GM18507 (cell line): Measurements from ENCODE around the gene GPR4.
A peak's percentile ranks its signal among the peaks of the same experiment; 100 is the strongest.

Experiments used
- DNase-seq: peaks from one replicate; pipeline ENCODE4 v3.0.0; 2011; ENCODE audit warnings: low read depth; ENCODE audit not compliant: insufficient read length; ENCODE audit errors: extremely low spot score
- FAIRE-seq: peaks from 2 replicates; lab custom pipeline; 2011; peaks lifted over from hg19 to GRCh38; lab: Jason Lieb, UNC

Gene GPR4

GRCh38 chr19:45560686-45561085, 41.3 kb downstream of the GPR4 start:
- DNase-seq, result no peak
- no peak for FAIRE-seq

- DNase-seq, result no peak
- no peak for FAIRE-seq
Observed at GRCh38 chr19:45560038-45560437, 42.0 kb downstream of the GPR4 start.

DNA sequence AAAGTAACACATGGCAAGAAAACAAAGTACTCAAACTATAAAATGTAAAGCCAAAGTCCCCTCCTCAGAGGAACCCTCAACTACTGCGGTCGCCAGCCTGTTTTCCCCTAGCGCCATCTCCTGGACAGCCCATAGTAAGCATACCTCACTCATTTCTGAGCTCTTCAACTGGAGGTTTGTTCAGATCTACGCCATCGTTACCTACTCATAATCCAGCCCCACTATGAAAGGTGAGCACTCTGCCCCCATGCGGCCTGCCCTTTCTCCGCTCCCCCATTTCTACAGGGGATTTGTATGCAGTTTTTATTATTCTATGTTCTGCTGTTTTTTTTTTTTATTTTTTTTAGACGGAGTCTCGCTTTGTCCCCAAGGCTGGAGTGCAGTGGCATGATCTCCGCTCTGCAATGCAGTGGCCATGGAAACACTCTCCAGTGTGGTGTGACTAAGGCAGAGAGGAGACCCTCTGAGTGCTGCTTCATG, 43.6 kb downstream of the GPR4 start:
- DNase-seq (peak; percentile 54), FAIRE-seq (peak; percentile 91)

DNA sequence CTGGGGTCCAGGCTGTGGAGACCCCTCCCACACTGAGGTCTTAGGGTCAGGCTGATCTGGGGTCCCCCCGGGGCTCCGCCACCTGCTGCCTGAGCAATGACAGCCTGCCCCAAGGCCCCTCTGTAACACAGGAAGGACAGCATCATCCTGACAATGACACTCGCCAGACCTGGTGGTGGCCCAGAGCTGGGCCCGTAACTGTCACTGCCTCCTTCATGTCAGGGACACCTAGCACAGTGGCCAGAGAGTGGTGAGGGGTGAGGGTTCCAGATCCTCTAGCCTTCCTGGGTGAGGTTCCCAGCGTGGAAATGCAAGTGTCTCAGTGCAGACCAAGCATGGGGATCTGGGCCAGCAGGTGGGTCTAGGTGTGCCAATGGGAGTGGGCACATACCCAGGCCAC, 45.2 kb downstream of the GPR4 start:
- FAIRE-seq (no peak), DNase-seq (no peak)

DNA sequence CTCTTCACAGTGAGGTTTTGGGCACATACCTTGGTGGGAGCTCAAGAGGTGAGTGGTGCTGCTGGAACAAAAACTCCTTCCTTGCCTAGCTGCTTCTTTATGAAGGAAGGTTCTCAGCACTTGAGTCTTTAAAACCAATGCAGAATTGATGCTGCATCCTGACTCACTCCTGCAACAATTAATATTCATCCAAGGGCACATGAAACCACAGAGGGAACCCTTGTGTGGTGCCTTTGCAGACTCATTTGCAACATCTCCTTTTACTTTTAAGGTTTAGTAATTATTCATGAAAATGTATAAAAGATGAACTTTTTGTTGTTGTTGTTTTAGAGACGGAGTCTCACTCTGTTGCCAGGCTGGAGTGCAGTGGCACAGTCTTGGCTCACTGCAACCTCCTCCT, 47.5 kb downstream of the GPR4 start:
- FAIRE-seq (no peak), DNase-seq (no peak)

DNA sequence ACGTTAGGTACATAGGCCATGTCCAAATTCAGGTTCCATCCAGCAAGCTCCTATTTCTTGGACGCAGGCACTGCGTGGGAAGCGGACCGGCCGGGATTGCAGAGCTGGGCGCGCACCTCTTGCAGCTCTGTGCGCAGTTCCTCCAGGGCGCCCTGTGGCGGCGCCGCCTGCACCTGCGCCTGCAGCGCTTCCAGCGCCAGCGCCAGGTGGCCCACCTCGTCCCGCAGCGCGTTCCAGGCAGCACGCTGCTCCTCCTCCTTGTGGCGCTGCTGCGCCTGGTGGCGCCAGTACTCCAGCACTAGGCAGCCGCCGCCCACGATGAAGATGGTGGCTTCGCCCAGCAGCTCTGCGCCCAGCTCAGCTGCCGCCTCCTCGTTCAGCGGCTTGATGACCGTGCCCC, 48.5 kb downstream of the GPR4 start:
- DNase-seq, result no peak
- no peak for FAIRE-seq

DNA sequence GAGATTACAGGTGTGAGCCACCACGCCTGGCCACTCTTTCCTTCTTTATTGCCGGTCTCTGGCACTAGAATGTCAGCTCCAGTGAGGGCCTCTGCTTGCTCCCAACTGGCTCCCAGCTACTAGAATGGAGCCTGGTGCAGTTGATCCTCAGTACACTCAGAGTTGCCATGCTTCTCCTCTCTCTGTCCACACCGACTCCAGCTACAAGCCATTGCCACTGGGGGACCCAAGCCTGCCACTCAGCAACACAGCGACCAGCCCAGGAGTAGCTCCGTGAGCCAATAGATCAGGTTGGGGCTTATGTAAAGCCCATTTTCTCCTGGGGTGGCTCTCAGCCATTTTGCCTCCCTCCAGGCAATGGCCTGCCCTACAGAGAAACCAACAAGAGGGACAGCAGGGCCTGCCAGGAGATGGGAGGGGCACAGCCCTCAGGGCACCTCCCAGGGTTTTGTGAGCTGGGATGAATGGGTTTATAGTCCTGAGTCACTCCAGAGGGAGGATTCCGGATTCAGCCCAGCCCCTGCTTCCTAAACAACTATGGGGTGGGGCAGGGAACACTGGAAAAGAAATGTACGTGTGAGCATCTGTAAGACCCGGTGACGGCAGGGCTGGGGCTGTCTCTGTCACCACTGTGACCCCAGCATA, 53.9 kb downstream of the GPR4 start:
- DNase-seq, result no peak
- FAIRE-seq, result no peak

GRCh38 chr19:45547211-45547770, 54.7 kb downstream of the GPR4 start:
- FAIRE-seq (no peak), DNase-seq (no peak)

DNA sequence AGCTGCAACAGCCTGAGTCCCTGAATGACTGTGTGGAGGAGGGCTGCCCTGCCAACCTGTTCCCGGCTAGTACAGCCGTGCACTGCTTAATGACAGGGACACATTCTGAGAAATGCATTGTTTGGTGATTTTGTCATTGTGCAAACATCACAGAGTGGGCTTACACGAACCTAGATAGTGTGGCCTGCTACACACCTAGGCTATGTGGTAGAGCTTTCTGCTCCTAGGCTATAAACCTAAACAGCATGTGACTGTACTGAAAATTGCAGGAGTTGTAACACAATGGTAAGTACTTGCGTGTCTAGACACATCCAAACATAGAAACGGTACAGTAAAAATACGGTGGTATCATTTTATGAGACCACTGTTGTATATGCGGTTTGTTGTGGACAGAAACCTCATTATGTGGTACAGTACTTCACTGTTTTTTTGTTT, 59.8 kb downstream of the GPR4 start:
- DNase-seq (no peak), FAIRE-seq (no peak)
